ENCODE results near the gene KAT2A.

GRCh38 chr17:42110301-42111264 lies 10.6 kb downstream of the KAT2A start:
- TF ChIP-seq ZSCAN30 (tag by site-specific recombination; IDR thresholded peaks at IDR 0.05) (no peak), CTCF (tag by site-specific recombination; IDR thresholded peaks at IDR 0.05) (no peak), ZNF785 (tag by site-specific recombination; IDR thresholded peaks at IDR 0.05) (no peak), ZNF792 (tag by site-specific recombination; IDR thresholded peaks at IDR 0.05) (no peak), ZNF18 (tag by site-specific recombination; IDR thresholded peaks at IDR 0.05) (no peak), HIC1 (tag by site-specific recombination; IDR thresholded peaks at IDR 0.05) (no peak), ZNF664 (tag by site-specific recombination; IDR thresholded peaks at IDR 0.05) (no peak), ZNF121 (tag by site-specific recombination; IDR thresholded peaks at IDR 0.05) (no peak), WT1 (tag by site-specific recombination; IDR thresholded peaks at IDR 0.05) (no peak), ZNF148 (tag by site-specific recombination; IDR thresholded peaks at IDR 0.05; ENCODE audit: borderline replicate concordance) (no peak), ZNF335 (tag by site-specific recombination; conservative IDR thresholded peaks at IDR 0.05) (no peak), ZBTB8A (tag by site-specific recombination; IDR thresholded peaks at IDR 0.05) (no peak), YY1 (tag by site-specific recombination; IDR thresholded peaks at IDR 0.05) (no peak)
